Middle frontal gyrus (tissue), 1 donor: ENCODE measurements around the gene RFTN1.

Experiments
- DNase-seq: peaks from one replicate; pipeline ENCODE4 v3.0.0-alpha.2; 2015; ENCODE audit warnings: low spot score; ENCODE audit errors: extremely low spot score

The RFTN1 gene

GRCh38 chr3:16410659-16411058 is 102.8 kb downstream of the RFTN1 start:
- DNase-seq, result no peak

- DNase-seq, result no peak
Measured at GRCh38 chr3:16409032-16409431, 104.5 kb downstream of the RFTN1 start.

- DNase-seq, result no peak
Measured at GRCh38 chr3:16407366-16407765, 106.1 kb downstream of the RFTN1 start.

- DNase-seq, result no peak
Measured at GRCh38 chr3:16406579-16406978, 106.9 kb downstream of the RFTN1 start.

- DNase-seq, result no peak
Measured at GRCh38 chr3:16406166-16406565, 107.3 kb downstream of the RFTN1 start.

GRCh38 chr3:16404349-16404895 is 109.1 kb downstream of the RFTN1 start:
- no peak for DNase-seq

- DNase-seq, result no peak
Measured at GRCh38 chr3:16402451-16402850, 111.0 kb downstream of the RFTN1 start.

GRCh38 chr3:16401273-16401672 is 112.2 kb downstream of the RFTN1 start:
- DNase-seq, result no peak

GRCh38 chr3:16400106-16400931 is 113.2 kb downstream of the RFTN1 start:
- DNase-seq, result no peak

- DNase-seq, result no peak
Measured at GRCh38 chr3:16399473-16399872, 114.0 kb downstream of the RFTN1 start.

GRCh38 chr3:16398648-16399047 is 114.9 kb downstream of the RFTN1 start:
- no peak for DNase-seq

- no peak for DNase-seq
Measured at GRCh38 chr3:16396202-16396601, 117.3 kb downstream of the RFTN1 start.

- no peak for DNase-seq
Measured at GRCh38 chr3:16395212-16395611, 118.3 kb downstream of the RFTN1 start.

- no peak for DNase-seq
Measured at GRCh38 chr3:16394639-16395038, 118.9 kb downstream of the RFTN1 start.

GRCh38 chr3:16392717-16393116 is 120.8 kb downstream of the RFTN1 start:
- no peak for DNase-seq

GRCh38 chr3:16392065-16392464 is 121.4 kb downstream of the RFTN1 start:
- DNase-seq, result no peak

- DNase-seq, result no peak
Measured at GRCh38 chr3:16390581-16390980, 122.9 kb downstream of the RFTN1 start.

- no peak for DNase-seq
Measured at GRCh38 chr3:16388850-16389441, 124.6 kb downstream of the RFTN1 start.

GRCh38 chr3:16386561-16386960 is 126.9 kb downstream of the RFTN1 start:
- no peak for DNase-seq

GRCh38 chr3:16385151-16385550 is 128.3 kb downstream of the RFTN1 start:
- DNase-seq, result no peak

- no peak for DNase-seq
Measured at GRCh38 chr3:16383864-16384263, 129.6 kb downstream of the RFTN1 start.

- DNase-seq, result no peak
Measured at GRCh38 chr3:16382845-16383244, 130.7 kb downstream of the RFTN1 start.

- no peak for DNase-seq
Measured at GRCh38 chr3:16381426-16381825, 132.1 kb downstream of the RFTN1 start.
